Measurements from ENCODE around the gene AXIN1.
A peak's percentile ranks its signal among the peaks of the same experiment; 100 is the strongest.
"Not testable (repeated sequence)": the region's sequence is repeated elsewhere in the genome, so short reads cannot be mapped to it uniquely, and the experiment has no call there.

AXIN1 gene

GRCh38 chr16:263182-263774 lies 89.2 kb downstream of the AXIN1 start:
- no peak for DNase-seq

DNA sequence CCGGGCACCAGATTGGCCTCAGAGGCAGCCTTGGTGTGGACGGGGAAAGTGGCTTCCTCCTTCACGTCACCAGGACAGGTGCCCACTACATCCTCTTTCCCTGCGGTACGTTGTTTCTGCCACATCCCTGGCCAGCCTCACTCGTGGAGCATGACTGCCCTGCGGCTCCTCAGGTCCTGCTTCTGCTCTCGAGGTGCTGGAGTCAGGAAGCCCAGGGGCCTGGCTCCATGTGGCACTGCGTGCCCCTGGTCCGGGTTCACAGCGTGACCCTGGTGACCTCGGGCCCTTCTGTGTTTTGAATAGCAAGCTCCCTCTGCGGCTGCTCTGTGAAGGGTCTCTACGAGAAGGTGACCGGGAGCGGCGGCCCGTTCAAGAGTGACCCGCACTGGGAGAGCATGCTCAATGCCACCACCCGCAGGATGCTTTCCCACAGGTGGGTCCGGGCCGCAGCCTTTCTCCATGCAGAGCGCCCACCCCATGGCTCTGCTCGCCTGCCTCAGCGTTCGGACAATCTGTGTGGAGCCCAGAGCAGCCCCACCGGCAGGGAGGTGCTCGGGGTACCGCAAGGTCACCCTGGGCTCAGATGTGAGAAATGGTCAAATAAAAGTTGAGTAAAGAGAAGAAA lies 90.3 kb downstream of the AXIN1 start:
- DNase-seq, result no peak

- DNase-seq, result peak; percentile 44
These were observed 91.4 kb downstream of the AXIN1 start for GRCh38 chr16:261031-261691.

DNA sequence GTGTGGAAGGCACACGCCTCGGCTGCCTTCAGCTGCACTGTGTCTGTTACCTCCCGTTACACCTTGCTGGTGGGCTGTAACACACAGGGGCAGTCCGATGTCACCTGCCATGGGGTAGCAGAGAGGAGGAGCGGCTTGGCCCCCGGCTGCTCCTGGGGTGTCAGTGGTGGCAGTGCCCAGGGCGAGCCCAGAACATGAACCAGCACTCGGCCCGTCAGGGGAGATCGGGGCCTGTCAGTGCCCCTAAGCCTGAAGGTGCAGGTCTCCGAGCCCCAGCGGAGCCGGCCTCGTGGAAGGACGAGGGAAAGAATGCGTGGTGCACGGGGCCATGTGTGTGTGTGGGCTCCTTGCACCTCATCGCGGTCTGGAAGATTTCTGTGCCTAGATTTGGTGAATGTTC lies 92.2 kb downstream of the AXIN1 start:
- DNase-seq, result no peak

DNA sequence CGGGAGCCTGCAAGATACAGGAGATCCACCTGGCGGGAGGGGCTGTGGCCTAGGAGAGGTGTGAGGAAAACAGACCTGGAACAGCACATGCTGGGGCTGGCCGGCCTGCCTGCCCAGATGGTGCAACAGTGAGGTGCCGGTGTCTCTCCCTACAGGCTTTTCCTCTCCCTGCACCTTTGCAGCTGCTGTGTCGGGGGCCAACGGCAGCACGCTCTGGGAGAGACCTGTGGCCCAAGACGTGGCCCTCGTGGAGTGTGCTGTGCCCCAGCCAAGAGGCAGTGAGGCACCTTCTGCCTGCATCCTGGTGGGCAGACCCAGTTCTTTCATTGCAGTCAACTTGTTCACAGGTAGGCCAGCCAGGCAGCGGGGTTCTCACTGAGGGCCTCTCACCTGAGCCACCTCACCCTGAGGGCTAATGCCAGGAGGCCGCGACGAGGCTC lies 92.7 kb downstream of the AXIN1 start:
- no peak for DNase-seq

GRCh38 chr16:259226-259625 lies 93.3 kb downstream of the AXIN1 start:
- no peak for DNase-seq

GRCh38 chr16:258091-258490 lies 94.4 kb downstream of the AXIN1 start:
- DNase-seq, result not testable (repeated sequence)

DNA sequence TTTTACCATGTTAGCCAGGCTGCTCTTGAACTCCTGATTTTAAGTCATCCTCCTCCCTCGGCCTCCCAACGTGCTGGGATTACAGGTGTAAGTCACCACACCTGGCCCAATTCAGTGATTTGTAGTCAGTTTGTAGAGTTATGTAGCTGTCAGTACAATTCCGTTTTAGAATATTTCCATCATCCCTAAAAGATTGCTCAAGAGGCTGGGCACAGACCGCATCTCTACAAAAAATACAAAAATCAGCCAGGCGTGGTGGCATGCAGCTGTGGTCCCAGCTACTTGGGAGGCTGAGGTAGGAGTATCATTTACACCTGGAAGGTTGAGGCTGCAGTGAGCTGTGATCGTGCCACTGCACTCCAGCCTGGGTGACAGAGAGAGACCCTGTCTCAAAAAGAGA lies 97.3 kb downstream of the AXIN1 start:
- no peak for DNase-seq

GRCh38 chr16:254461-254860 lies 98.1 kb downstream of the AXIN1 start:
- DNase-seq, result no peak

GRCh38 chr16:253833-254232 lies 98.7 kb downstream of the AXIN1 start:
- DNase-seq, result no peak

- no peak for DNase-seq
These were observed 99.9 kb downstream of the AXIN1 start for GRCh38 chr16:252366-253337.

DNA sequence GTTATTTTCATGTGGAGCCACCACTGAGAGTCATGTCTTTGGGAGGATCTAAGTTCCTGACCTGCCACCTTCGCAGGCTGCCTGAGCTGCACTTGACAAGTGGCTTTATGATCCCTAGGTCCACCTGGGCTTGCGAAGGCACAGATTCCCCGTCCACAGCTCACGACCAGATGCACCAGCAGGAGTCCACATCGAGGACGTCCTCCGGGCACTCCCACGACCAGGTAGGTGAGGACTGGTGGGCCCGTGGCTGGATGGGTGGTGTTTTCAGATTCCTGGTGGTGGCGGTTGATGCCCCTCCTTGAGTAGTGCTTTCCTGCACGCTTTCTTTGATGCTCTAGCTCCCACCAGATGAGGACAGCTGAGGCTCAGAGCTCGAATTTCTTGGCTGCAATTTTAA lies 103.1 kb downstream of the AXIN1 start:
- DNase-seq, result no peak

DNA sequence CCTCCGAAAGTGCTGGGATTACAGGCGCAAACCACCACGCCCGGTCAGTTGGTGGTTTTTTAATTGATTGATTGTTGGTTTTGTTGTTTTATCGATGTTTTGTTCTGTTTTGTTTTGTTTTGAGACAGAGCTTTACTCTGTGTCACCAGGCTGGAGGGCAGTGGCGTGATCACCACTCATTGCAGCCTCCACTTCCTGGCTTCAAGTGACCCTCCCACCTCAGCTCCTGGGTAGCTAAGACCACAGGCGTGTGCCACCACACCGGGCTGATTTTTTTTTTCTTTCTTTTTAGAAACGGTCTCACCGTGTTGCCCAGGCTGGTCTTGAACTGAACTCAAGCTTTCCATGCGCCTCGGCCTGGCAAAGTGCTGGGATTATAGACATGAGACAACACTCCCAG lies 105.5 kb downstream of the AXIN1 start:
- DNase-seq, result no peak

DNA sequence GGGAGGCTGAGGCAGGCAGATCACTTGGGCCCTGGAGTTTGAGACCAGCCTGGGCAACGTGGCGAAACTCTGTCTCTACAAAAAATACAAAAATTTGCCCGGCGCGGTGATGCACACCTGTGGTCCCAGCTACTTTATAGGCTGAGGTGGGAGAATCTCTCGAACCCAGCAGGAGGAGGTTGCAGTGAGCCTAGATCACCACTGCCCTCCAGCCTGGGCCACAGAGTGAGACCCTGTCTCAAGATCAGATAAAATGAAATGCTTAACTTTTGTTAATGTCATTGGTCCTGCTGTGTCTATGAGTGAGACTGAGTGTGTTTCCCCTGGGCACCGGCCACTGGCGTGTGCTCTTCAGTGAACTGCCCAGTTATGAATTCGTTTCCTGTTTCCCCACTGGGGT lies 107.4 kb downstream of the AXIN1 start:
- no peak for DNase-seq

DNA sequence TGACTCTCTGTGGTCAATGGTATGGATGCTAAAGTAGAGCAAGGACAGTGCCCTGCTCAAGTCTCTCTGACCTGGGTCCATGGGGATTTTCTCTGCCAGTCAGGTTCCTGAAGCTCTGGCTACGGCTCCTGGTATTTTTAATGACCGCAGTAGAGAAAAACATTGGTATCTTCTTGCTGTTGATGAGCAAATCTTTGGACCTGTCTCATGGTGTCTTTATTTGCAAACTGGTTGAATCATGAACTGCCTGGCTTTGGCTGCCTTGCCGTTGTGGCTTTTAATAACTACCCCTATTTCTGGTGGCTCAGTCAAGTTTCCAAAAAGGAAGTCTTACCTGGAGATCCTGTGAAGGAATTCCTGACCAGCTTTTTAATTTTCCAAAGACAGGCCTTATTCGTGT lies 109.2 kb downstream of the AXIN1 start:
- DNase-seq, result no peak

DNA sequence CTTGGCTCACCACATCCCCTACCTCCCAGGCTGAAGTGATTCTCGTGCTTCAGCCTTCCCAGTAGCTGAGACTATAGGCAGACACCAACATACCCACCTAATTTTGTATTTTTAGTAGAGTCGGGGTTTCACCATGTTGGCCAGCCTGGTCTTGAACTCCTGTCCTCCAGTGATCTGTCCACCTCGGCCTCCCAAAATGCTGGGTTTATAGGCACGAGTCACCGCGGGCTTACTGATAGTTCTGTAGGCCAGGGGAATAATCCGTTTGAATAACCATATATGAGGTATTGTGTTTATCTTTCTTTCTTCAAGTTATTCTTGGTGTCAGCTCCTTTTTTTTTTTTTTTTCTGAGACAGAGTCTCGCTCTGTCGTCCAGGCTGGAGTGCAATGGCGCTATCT lies 110.2 kb downstream of the AXIN1 start:
- DNase-seq, result no peak

GRCh38 chr16:240559-240958 lies 112.0 kb downstream of the AXIN1 start:
- DNase-seq, result no peak

DNA sequence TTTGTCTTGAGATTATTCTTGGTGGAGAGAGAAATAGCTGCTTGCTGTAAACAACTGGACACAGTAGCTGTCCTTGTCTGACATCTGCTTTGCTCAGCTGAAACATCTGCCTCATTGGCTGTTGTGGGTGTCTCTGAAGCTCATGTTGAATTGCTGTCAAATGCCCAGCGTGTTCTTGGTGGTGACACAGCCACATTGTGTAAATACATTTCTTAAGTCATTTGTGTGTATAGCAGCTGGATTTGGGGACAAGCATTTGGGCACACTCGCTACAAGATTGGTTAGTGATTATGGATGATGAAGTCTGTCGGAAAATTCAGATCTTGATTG lies 112.6 kb downstream of the AXIN1 start:
- no peak for DNase-seq
